Measurements from ENCODE around the gene AMFR. TPM values are rescaled to one million over a fixed set of nuclear protein-coding genes. Genes with fewer than 3 reads are reported as not detected.
"Not testable (repeated sequence)": the region's sequence is repeated elsewhere in the genome, so short reads cannot be mapped to it uniquely, and the experiment has no call there.

The AMFR gene
- total RNA-seq, 1 experiment from 2014 or later: 31.7 TPM

- Mint-ChIP-seq H3K4me3 (no peak overlapping the region), H3K36me3 (peaks cover 79% of the 10 kb centered on the region), H3K27me3 (ENCODE audit: low read depth) (no peaks in the 10 kb centered on the region; the same call in 1 of the 2 replicates), H3K9me3 (peaks cover 51% of the 10 kb centered on the region), H3K27ac (no peak overlapping the region), H3K4me1 (no peaks in the 10 kb centered on the region)
- TF ChIP-seq MYBL2 (CRISPR knock-in tag; IDR thresholded peaks at IDR 0.05) (no peak), PRDM15 (CRISPR knock-in tag; IDR thresholded peaks at IDR 0.05) (no peak), ZMAT4 (CRISPR knock-in tag; IDR thresholded peaks at IDR 0.05) (no peak), GABPB1 (CRISPR knock-in tag; IDR thresholded peaks at IDR 0.05) (no peak), ZNF423 (CRISPR knock-in tag; IDR thresholded peaks at IDR 0.05) (no peak), TEAD4 (CRISPR knock-in tag; IDR thresholded peaks at IDR 0.05) (no peak), JAZF1 (CRISPR knock-in tag; IDR thresholded peaks at IDR 0.05) (no peak), ZNF396 (CRISPR knock-in tag; IDR thresholded peaks at IDR 0.05; ENCODE audit: borderline replicate concordance) (no peak), ESRRA (CRISPR knock-in tag; IDR thresholded peaks at IDR 0.05; ENCODE audit: borderline replicate concordance) (no peak), OVOL2 (CRISPR knock-in tag; IDR thresholded peaks at IDR 0.05; ENCODE audit: borderline replicate concordance) (no peak), E2F4 (CRISPR knock-in tag; IDR thresholded peaks at IDR 0.05; ENCODE audit: borderline replicate concordance, low read depth) (no peak)
- POLR2A ChIA-PET: interaction anchor here (0.6 kb wide), 1 partner anchor 21 kb away, joined by 6 read pairs; no protein-coding TSS in a partner anchor
- DNase-seq (ENCODE audit: low spot score) (no peak), ATAC-seq (no peak)
- CTCF ChIA-PET: interaction anchor here (1.4 kb wide), 1 partner anchor 26 kb away, joined by 5 read pairs; no protein-coding TSS in a partner anchor
These were observed 42.9 kb downstream of the AMFR start for GRCh38 chr16:56382459-56382858.

- H3K4me1 Mint-ChIP-seq; H3K4me3 Mint-ChIP-seq; H3K27ac Mint-ChIP-seq; DNase-seq (ENCODE audit: low spot score); CTCF ChIA-PET; ATAC-seq; POLR2A ChIA-PET; H3K27me3 Mint-ChIP-seq (ENCODE audit: low read depth): not testable (repeated sequence)
- H3K36me3 Mint-ChIP-seq: peaks cover 81% of the 10 kb centered on the region
- peaks cover 54% of the 10 kb centered on the region for H3K9me3 Mint-ChIP-seq
These were observed 44.4 kb downstream of the AMFR start for GRCh38 chr16:56380778-56381485.

- DNase-seq (ENCODE audit: low spot score); H3K4me3 Mint-ChIP-seq; H3K27me3 Mint-ChIP-seq (ENCODE audit: low read depth); CTCF ChIA-PET; H3K27ac Mint-ChIP-seq; ATAC-seq; H3K4me1 Mint-ChIP-seq; POLR2A ChIA-PET: not testable (repeated sequence)
- peaks cover 54% of the 10 kb centered on the region for H3K9me3 Mint-ChIP-seq
- peaks cover 68% of the 10 kb centered on the region for H3K36me3 Mint-ChIP-seq
These were observed 46.3 kb downstream of the AMFR start for GRCh38 chr16:56379044-56379443.

- Mint-ChIP-seq H3K9me3 (peaks cover 29% of the 10 kb centered on the region), H3K36me3 (peaks cover 35% of the 10 kb centered on the region)
- H3K27ac Mint-ChIP-seq; POLR2A ChIA-PET; CTCF ChIA-PET; DNase-seq (ENCODE audit: low spot score); ATAC-seq; H3K4me3 Mint-ChIP-seq; H3K4me1 Mint-ChIP-seq; H3K27me3 Mint-ChIP-seq (ENCODE audit: low read depth): not testable (repeated sequence)
These were observed 49.6 kb downstream of the AMFR start for GRCh38 chr16:56375792-56376191.

Measured in WTC11 (cell line).